Fibroblast of lung (primary cell): ENCODE data around the gene WDR5B. TPM values are rescaled to one million over a fixed set of nuclear protein-coding genes. Genes with fewer than 3 reads are reported as not detected.
"Not testable (repeated sequence)": the region's sequence is repeated elsewhere in the genome, so short reads cannot be mapped to it uniquely, and the experiment has no call there.

Source experiments
- DNase-seq, 2 donors: peaks; one replicate each; pipeline versions ENCODE4 v3.0.0 to v3.0.0-alpha.2; 2010; ENCODE audit warnings: low read depth in 2 of 2
- H2AFZ ChIP-seq: 2 replicates; pipeline ENCODE4 v1.5.1; 2012; ENCODE audit warnings: low read length, control low read depth, inconsistent platforms
- H3K27ac ChIP-seq: 2 replicates; pipeline ENCODE4 v1.5.1; 2011; ENCODE audit warnings: low read length, control low read depth; ENCODE audit not compliant: insufficient read depth
- H3K27me3 ChIP-seq: 2 replicates; pipeline ENCODE4 v1.5.1; 2011; ENCODE audit warnings: mild to moderate bottlenecking, low read length; ENCODE audit not compliant: control insufficient read depth, insufficient read depth
- H3K36me3 ChIP-seq: 2 replicates; pipeline ENCODE4 v1.5.1; 2011; ENCODE audit warnings: low read length; ENCODE audit not compliant: control insufficient read depth, insufficient read depth
- H3K4me1 ChIP-seq: 2 replicates; pipeline ENCODE4 v1.5.1; 2011; ENCODE audit warnings: low read length; ENCODE audit not compliant: control insufficient read depth, insufficient read depth; ENCODE audit errors: extremely low read depth
- H3K4me2 ChIP-seq: 2 replicates; pipeline ENCODE4 v1.5.1; 2011; ENCODE audit warnings: low read length, control low read depth; ENCODE audit not compliant: insufficient read depth; ENCODE audit errors: extremely low read depth
- H3K4me3 ChIP-seq, 4 experiments: fragments of 200-600 bp in 1 of 4; sonication (generic) in 1 of 4; replicated peaks in 1 of 4; 2 replicates each; pipeline ENCODE4 v1.5.1; 2011 to 2016; ENCODE audit warnings: low read length in 4 of 4, low read depth in 3 of 4, mild to moderate bottlenecking in 3 of 4, control low read depth in 2 of 4, inconsistent platforms in 1 of 4, mixed read lengths in 1 of 4; ENCODE audit not compliant: insufficient read depth in 1 of 4; ENCODE audit errors: control extremely low read depth in 1 of 4
- H3K79me2 ChIP-seq: 2 replicates; pipeline ENCODE4 v1.5.1; 2012; ENCODE audit warnings: mild to moderate bottlenecking, low read length, inconsistent platforms; ENCODE audit not compliant: control insufficient read depth, insufficient read depth
- H3K9ac ChIP-seq: 2 replicates; pipeline ENCODE4 v1.5.1; 2011; ENCODE audit warnings: mild to moderate bottlenecking, low read length, control low read depth; ENCODE audit not compliant: insufficient read depth
- H3K9me3 ChIP-seq: 2 replicates; pipeline ENCODE4 v1.5.1; 2012; ENCODE audit warnings: low read depth, low read length; ENCODE audit not compliant: control insufficient read depth, insufficient read depth
- H4K20me1 ChIP-seq: 2 replicates; pipeline ENCODE4 v1.5.1; 2011; ENCODE audit warnings: low read length; ENCODE audit not compliant: control insufficient read depth, insufficient read depth; ENCODE audit errors: extremely low read depth
- EZH2 ChIP-seq: IDR thresholded peaks from 2 replicates; pipeline ENCODE4 v1.5.1; 2012; ENCODE audit warnings: low read length, control low read depth, mild to moderate bottlenecking; ENCODE audit errors: missing control alignments
- polyA plus RNA-seq, 2 donors: library from polyadenylated mRNA; depleted of rRNA in 1 of 2; stranded (reverse) in 1 of 2; unstranded in 1 of 2; fragments of >200 nt; gene quantifications; 2 replicates each; pipeline ENCODE4 v1.2.1, GENCODE V29; 2011 to 2012; ENCODE audit warnings: missing spikeins in 1 of 2
- total RNA-seq: library from RNA; depleted of rRNA; stranded (reverse); fragments of >200 nt; gene quantifications from 2 replicates; pipeline ENCODE4 v1.2.1, GENCODE V29; 2014
- TF ChIP-seq, protein P1 (sequence below), 2 donors: IDR thresholded peaks in 1 of 2; conservative IDR thresholded peaks in 1 of 2; 1 replicate in 1 of 2; 2 replicates in 1 of 2; pipeline ENCODE4 v1.5.1; 2011 to 2012; ENCODE audit warnings: low read length in 2 of 2, control low read depth in 1 of 2, inconsistent platforms in 1 of 2, low read depth in 1 of 2, mild to moderate bottlenecking in 1 of 2

The WDR5B gene
- total and polyA plus RNA-seq, 2 donors (not counting 1 experiment from before 2014, with no cell fraction given) = 6.6 to 7.2 TPM

GRCh38 chr3:122374034-122374433 is 41.8 kb downstream of the WDR5B start:
- H3K27me3 ChIP-seq = no peaks in the 10 kb centered on the region
- no peaks in the 10 kb centered on the region for H3K79me2 ChIP-seq
- no peak overlapping the region for H2AFZ ChIP-seq
- H3K4me3 ChIP-seq = no peak overlapping the region
- no peak overlapping the region for H3K4me2 ChIP-seq
- DNase-seq = no peak
- TF ChIP-seq EZH2 = no peak
- TF ChIP-seq, protein P1, sequence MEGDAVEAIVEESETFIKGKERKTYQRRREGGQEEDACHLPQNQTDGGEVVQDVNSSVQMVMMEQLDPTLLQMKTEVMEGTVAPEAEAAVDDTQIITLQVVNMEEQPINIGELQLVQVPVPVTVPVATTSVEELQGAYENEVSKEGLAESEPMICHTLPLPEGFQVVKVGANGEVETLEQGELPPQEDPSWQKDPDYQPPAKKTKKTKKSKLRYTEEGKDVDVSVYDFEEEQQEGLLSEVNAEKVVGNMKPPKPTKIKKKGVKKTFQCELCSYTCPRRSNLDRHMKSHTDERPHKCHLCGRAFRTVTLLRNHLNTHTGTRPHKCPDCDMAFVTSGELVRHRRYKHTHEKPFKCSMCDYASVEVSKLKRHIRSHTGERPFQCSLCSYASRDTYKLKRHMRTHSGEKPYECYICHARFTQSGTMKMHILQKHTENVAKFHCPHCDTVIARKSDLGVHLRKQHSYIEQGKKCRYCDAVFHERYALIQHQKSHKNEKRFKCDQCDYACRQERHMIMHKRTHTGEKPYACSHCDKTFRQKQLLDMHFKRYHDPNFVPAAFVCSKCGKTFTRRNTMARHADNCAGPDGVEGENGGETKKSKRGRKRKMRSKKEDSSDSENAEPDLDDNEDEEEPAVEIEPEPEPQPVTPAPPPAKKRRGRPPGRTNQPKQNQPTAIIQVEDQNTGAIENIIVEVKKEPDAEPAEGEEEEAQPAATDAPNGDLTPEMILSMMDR (conservative IDR thresholded peaks at IDR 0.05 in 1 of 2, IDR thresholded peaks at IDR 0.05 in 1 of 2; ENCODE audit: low read depth in 1 of 2, low read length in 2 of 2) = no peak
- no peaks in the 10 kb centered on the region for H4K20me1 ChIP-seq
- H3K4me1 ChIP-seq = no peaks in the 10 kb centered on the region
- no peaks in the 10 kb centered on the region for H3K9me3 ChIP-seq
- peaks cover 3% of the 10 kb centered on the region for H3K36me3 ChIP-seq
- H3K27ac ChIP-seq = no peak overlapping the region
- no peak overlapping the region for H3K9ac ChIP-seq

DNA sequence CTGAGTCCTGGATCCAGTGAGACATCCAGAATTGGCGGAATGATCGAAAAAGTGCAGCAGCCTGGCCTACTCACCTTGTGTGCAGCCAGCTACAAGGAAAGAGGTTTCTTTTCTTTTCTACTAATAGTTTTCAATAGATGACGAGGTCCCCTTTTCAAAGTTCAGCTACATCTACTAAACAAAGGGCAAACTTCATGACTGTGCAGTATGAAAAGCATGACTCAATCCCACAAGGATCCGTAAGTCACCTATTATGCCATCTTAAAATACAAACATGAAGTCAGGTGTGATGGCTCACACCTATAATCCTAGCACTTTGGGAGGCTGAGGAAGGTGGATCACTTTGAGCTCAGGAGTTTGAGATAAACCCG is 49.5 kb downstream of the WDR5B start:
- Histone ChIP-seq H4K20me1 (no peaks in the 10 kb centered on the region), H3K79me2 (no peaks in the 10 kb centered on the region), H2AFZ (no peak overlapping the region), H3K4me1 (no peaks in the 10 kb centered on the region), H3K9ac (no peak overlapping the region), H3K27ac (no peak overlapping the region), H3K36me3 (peaks cover 8% of the 10 kb centered on the region), H3K9me3 (no peaks in the 10 kb centered on the region), H3K4me2 (no peak overlapping the region), H3K27me3 (no peaks in the 10 kb centered on the region), H3K4me3 (no peak overlapping the region)
- TF ChIP-seq, protein P1 (conservative IDR thresholded peaks at IDR 0.05 in 1 of 2, IDR thresholded peaks at IDR 0.05 in 1 of 2; ENCODE audit: low read depth in 1 of 2, low read length in 2 of 2) = no peak
- TF ChIP-seq EZH2 = no peak
- DNase-seq = no peak

- not testable (repeated sequence) for H4K20me1 ChIP-seq, H3K9ac ChIP-seq, H3K4me3 ChIP-seq, H3K4me2 ChIP-seq, H3K36me3 ChIP-seq, H2AFZ ChIP-seq, H3K79me2 ChIP-seq, H3K27me3 ChIP-seq, H3K27ac ChIP-seq, H3K4me1 ChIP-seq, H3K9me3 ChIP-seq
- peak; percentile 34 to 70 for DNase-seq
These were observed 50.1 kb downstream of the WDR5B start for GRCh38 chr3:122365582-122366378.
